GM12892 (cell line): Measurements from ENCODE around the gene BICDL2.
"Not testable (repeated sequence)": the region's sequence is repeated elsewhere in the genome, so short reads cannot be mapped to it uniquely, and the experiment has no call there.

Experiments
- DNase-seq: peaks from one replicate; pipeline ENCODE4 v3.0.0; 2011; ENCODE audit not compliant: insufficient read length
- FAIRE-seq: peaks from 2 replicates; lab custom pipeline; 2011; peaks lifted over from hg19 to GRCh38; lab: Jason Lieb, UNC
- POLR2A ChIP-seq: IDR thresholded peaks from 2 replicates; pipeline ENCODE4 v1.6.1; 2011; ENCODE audit warnings: low read depth, low read length, control low read depth
- POLR2AphosphoS5 ChIP-seq: IDR thresholded peaks from 2 replicates; pipeline ENCODE4 v1.6.1; 2011; ENCODE audit warnings: low read depth, low read length, control low read depth
- TAF1 ChIP-seq: IDR thresholded peaks from 2 replicates; pipeline ENCODE4 v1.6.1; 2011; ENCODE audit warnings: low read depth, mild to moderate bottlenecking, control low read depth, low read length, borderline replicate concordance

The BICDL2 gene

DNA sequence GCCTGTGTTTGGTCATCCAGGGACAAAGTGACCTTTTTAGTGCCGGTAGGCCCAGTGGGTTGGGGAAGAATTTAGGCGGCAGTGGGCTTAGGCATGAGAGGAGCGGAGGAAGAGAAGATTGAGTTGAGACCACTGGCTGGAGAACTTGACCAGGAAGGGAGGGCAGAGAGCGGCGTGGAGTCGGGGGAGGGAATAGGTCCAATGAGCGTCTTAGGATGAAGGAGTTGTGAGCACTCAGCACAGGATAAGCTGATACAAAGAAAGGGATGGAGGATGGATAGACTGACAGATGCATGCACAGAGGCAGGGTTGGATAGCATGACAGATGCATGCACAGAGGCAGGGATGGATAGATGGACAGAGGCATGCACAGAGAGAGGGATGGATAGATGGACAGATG is 36.7 kb upstream of the BICDL2 start:
- FAIRE-seq, result no peak
- TF ChIP-seq POLR2A, result no peak
- no peak for TF ChIP-seq TAF1
- no peak for TF ChIP-seq POLR2AphosphoS5
- no peak for DNase-seq

DNA sequence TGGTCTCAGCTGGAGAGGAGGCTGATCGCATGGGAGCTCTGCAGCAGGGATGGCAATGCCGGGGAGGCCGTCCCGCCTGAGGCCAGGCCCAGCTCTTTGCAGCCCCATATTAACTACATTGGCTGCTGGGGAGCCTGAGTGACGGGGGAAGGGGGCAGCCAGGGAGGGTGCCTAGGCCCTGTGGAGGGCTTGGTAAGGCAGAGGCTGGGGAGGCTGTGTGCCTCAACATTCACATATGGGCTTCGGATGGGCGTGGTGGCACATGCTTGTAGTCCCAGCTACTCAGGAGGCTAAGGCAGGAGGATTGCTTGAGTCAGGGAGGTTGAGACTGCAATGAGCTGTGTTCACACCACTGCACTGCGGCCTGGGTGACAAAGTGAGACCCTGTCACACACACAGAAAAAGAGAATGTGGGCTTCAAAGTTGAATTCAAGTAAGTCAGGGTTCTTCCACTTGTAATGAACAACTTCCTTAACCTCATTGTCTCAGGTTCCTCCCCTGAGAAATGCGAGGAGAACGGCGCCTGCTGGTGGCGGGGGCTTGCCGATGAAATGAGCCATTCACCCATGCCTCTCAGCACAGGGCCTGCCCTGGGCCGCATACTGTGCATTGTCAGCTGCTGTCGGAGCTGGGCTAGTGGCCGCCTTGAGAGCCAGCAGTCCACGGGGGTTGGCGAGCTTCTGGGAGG is 36.0 kb upstream of the BICDL2 start:
- peak; percentile 78 for FAIRE-seq

GRCh38 chr16:3072148-3072547 is 35.4 kb upstream of the BICDL2 start:
- DNase-seq, result not testable (repeated sequence)

More for the DNA sequence above, 36.0 kb upstream of the BICDL2 start:
- DNase-seq, result not testable (repeated sequence)

GRCh38 chr16:3071655-3072054 is 34.9 kb upstream of the BICDL2 start:
- TF ChIP-seq POLR2AphosphoS5 (no peak), TAF1 (no peak), POLR2A (no peak)
- no peak for FAIRE-seq
- no peak for DNase-seq

More at GRCh38 chr16:3072148-3072547, 35.4 kb upstream of the BICDL2 start:
- not testable (repeated sequence) for FAIRE-seq

DNA sequence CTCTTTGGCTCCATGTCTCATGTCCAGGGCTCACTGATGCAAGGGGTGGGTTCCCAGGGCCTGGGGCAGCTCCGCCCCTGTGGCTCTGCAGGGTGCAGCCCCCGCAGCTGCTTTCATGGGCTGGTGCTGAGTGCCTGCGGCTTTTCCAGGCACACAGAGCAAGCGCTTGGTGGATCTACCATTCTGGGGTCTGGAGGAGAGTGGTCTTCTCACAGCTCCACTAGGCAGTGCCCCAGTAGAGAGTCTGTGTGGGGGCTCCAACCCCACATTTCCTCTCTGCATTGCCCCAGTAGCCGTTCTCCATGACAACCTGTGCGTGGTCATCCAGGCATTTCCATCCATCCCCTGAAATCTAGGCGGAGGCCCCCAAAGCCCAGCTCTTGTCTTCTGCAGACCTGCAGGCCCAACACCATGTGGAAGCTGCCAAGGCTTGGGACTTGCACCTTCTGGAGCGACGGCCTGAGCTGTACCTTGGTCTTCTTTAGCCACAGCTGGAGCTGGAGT is 33.9 kb upstream of the BICDL2 start:
- TF ChIP-seq POLR2A, result no peak
- no peak for TF ChIP-seq POLR2AphosphoS5
- TF ChIP-seq TAF1, result no peak
- DNase-seq (no peak), FAIRE-seq (no peak)

DNA sequence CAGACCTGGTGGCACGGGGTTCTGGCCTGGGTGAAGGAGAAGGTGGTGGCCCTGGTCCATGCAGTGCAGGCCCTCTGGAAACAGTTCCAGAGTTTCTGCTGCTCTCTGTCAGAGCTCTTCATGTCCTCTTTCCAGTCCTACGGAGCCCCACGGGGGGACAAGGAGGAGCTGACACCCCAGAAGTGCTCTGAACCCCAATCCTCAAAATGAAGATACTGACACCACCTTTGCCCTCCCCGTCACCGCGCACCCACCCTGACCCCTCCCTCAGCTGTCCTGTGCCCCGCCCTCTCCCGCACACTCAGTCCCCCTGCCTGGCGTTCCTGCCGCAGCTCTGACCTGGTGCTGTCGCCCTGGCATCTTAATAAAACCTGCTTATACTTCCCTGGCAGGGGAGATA is 32.4 kb upstream of the BICDL2 start:
- DNase-seq, FAIRE-seq: not testable (repeated sequence)

GRCh38 chr16:3068487-3068886 is 31.7 kb upstream of the BICDL2 start:
- TF ChIP-seq POLR2AphosphoS5 (no peak), POLR2A (no peak), TAF1 (no peak)
- DNase-seq (no peak), FAIRE-seq (no peak)

GRCh38 chr16:3066440-3066748 is 29.6 kb upstream of the BICDL2 start:
- FAIRE-seq, result no peak
- no peak for TF ChIP-seq TAF1
- no peak for TF ChIP-seq POLR2AphosphoS5
- TF ChIP-seq POLR2A, result no peak

DNA sequence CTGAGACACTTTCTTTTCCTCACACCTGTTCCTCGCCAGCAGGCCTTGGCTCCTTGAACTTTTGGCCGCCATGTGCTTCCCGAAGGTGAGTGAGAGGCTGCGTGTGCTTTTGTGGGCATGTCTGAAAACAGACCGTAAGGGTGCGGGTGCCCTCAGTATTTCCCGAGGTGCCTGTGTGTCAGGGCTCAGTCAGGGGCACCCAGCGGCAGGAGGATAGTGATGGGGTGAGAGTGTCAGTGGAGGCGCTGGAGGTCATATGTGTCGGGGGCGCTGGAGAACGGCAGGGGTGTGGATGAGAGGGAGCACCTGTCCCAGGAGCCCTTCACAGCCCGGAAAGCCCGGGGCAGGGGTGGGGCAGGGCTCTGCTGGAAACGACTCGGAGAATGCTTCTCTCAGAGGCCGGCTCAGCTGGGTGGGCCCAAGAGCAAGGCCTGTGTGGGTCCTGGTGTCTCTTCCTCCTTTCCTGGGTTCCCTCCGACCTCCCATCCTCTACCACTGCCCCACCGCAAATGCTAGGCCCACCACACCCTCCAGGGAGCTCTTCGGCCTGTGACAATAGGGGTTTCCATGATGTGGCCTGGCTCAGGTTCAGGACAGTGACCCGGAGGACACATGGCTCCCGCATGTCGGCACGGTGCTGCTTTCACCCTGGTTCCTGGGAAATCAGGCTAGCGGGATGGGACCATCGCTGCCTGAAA is 29.1 kb upstream of the BICDL2 start:
- no peak for TF ChIP-seq POLR2A
- no peak for TF ChIP-seq POLR2AphosphoS5
- TF ChIP-seq TAF1, result no peak
- DNase-seq (no peak), FAIRE-seq (peak; percentile 53)

More at GRCh38 chr16:3066440-3066748, 29.6 kb upstream of the BICDL2 start:
- no peak for DNase-seq

DNA sequence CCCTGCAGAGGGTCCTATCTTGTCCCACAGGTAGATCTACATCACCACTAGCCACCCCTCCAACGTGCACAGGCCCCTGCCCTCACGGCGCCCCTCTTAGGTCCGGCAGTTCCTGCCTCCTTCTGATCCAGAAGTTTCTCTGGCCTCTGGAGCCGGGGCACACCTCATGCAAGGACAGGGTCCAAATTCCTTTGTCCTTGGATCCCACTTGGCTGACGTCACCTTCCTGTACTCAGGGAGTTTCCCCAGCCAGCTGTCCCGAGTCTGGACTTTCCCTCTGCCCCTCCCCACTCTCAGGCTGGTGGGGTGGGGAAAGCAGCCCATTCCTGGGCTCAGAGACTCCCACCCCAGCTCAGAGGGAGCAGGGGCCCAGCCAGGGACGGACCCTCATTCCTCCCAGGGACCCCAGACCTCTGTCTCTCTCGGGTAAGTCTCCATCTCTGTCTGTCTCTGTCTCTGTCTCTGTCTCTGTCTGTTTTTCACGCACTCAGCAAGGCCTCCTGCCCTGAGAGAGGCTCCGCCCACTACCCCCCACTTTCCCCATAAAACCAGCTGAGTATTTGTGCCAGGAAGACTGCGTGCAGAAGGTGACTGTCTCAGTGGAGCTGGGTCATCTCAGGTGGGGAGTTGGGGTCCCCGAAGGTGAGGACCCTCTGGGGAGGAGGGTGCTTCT is 28.5 kb upstream of the BICDL2 start, which contains the start of gene IL32:
IL32 (plus strand) TSS at position 572 of the 673 bp plus-strand sequence. CDS start 172 bp downstream, outside the sequence.
- no peak for DNase-seq
- TF ChIP-seq POLR2AphosphoS5, result no peak
- peak; percentile 61; the same call in 1 of the 2 replicates for TF ChIP-seq POLR2A
- FAIRE-seq, result peak; percentile 73

DNA sequence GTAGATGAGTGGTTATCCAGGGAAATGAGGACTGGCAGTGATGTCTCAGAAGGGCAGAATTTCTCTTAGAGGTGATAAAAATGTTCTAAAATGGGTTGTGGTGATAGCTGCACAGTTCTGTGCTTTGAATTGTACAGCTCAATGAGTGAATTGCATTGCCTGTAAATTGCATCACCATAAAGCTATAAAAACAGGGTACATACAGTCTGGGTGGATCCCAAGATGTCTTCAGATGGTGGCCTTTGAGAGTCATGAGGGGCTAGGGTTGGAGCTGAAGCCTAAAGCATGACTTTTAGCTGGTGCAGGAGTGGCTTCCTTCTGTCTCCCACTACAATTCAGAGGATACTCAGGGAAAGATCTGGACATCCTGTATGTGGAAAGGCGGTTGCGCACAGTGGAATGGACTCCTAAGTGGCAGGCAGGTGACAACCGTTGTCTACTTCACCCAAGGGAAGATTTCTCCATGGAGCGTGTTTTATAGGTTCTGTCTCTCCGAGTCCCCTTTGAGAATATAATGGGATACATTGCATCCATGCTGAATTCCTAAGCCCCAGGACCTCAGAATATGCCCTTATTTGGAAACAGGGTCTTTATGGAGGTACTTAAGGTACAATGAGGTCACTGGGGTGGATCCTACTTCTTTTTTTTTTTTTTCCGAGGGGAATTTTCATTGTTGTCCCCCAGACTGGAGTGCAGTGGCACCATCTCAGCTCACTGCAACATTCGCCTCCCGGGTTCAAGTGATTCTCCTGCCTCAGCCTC is 27.1 kb upstream of the BICDL2 start:
- FAIRE-seq (no peak), DNase-seq (no peak)
- no peak for TF ChIP-seq POLR2AphosphoS5
- no peak for TF ChIP-seq TAF1
- TF ChIP-seq POLR2A, result no peak
